HG03103 (cell line): ENCODE results near the gene CDH10.

Experiments
- ATAC-seq: cut with Tn5 transposase; IDR thresholded peaks from one replicate; pipeline ENCODE4 v1.9.1; 2021; ENCODE audit warnings: low read depth; ENCODE audit not compliant: unreplicated experiment

The CDH10 gene

DNA sequence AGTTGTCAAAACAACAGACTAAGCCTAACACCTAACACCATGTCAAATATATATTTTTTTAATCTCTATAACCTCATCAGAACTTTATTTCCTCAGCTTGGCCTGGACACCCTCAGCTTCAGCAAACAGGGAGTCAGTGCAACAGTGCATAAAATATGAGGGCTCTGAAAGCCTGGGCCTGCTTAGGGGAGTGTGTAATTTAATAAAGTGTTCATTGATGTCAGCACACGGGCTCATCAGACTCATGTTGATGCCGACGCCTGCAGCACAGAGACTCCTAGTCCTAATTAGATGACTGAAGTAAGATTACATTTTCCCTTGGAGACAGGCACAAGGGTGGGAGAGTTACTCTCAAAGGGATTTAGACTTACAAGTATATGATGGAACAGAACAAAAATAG is 37.8 kb downstream of the CDH10 start:
- no peak for ATAC-seq

DNA sequence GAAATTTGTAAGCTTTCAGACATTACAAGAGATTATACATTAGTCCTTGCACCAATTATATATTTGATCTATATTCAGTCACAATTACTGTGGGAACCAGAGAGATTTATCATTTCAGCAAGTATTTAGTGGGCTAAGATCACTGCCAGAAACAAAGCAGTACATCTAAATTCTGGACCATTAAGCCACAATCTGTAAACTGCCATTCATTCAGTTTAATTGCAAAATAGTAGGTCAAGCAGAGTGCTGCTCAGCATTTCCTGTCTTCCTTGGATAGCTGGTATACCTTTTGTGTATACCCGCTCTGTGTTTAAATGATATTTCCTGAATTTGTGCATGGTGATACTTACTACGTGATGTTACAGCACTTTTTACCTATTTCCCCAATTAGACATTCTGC is 42.6 kb downstream of the CDH10 start:
- no peak for ATAC-seq

DNA sequence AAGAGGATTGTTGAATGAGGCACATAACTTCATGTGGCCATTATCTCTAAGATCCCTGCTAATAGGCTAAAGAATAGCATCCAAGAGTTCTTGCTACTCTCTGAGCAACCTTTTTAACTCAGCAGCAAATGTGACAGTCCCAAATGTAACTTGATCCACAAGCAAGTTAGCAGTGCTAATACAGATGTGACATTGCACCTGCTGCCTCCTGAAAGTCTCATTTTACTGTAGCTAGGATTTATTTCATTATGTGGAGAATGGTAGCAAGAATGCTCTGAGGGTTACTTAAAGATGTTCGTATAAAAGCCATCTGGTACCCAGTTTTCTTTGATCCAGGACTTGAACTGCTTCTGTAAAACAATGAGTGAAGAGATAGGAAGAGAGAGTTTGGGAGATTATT is 45.8 kb downstream of the CDH10 start:
- no peak for ATAC-seq

GRCh38 chr5:24595329-24595728 is 49.4 kb downstream of the CDH10 start:
- no peak for ATAC-seq

- ATAC-seq: no peak
Measured at GRCh38 chr5:24591426-24591825, 53.4 kb downstream of the CDH10 start.

DNA sequence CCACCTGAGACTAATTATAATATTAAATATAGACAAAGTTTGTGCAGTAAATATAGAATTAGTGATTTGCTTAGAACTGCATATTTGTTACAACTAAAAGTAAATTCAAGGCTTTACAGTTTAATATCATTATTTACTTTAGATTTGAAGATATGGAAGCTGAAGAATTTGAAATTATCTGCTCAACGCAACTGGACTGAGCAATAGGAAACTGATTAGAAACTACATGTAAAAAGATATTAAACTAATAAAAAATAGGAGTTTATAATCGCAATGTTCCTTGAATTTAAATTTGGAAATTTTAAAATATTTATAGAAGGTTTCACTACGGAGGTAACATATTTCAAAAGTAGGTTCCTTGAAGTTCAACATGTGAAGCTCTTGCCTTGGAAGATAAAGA is 55.2 kb downstream of the CDH10 start:
- no peak for ATAC-seq

GRCh38 chr5:24585751-24586150 is 59.0 kb downstream of the CDH10 start:
- no peak for ATAC-seq

- ATAC-seq: no peak
Measured at GRCh38 chr5:24571302-24571701, 73.5 kb downstream of the CDH10 start.

GRCh38 chr5:24566933-24567332 is 77.8 kb downstream of the CDH10 start:
- no peak for ATAC-seq

DNA sequence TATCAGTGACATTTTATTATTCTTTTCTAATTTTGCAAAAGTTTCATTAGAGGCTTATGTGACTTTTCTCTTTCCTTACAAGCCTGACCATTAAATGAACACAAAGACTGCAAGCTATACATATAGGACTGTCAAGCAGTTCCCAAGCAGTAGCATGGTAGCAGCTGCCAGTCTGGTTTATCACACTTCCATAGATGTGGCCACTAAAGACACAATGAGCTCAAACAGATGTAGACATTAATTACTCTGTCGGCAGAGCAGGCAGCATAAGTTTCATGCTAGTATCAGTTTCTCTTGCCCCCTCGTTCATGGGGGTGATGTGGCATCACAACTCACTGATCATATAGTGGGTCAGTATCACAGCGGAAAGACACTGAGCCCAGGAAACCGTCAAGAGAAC is 89.5 kb downstream of the CDH10 start:
- no peak for ATAC-seq

DNA sequence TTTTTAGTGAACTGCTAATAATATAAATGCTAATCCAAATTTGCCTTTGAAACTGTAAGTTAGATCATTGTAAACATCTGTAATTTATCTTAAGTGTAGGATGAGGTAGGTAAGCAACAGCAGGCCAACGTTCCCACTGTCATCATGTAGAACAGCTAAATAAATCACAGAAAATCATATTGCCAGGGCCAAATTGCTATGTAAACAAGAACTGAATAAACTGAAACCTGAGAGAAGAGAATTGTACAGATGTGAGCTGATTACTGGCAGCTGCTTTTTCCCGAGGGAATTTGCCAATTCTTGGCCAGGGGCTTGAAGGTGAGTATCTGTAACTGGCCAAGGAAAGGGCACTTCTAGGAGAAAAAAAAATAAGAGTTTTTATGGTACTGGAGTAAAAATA is 97.6 kb downstream of the CDH10 start:
- no peak for ATAC-seq

GRCh38 chr5:24539613-24540012 is 105.2 kb downstream of the CDH10 start:
- no peak for ATAC-seq

DNA sequence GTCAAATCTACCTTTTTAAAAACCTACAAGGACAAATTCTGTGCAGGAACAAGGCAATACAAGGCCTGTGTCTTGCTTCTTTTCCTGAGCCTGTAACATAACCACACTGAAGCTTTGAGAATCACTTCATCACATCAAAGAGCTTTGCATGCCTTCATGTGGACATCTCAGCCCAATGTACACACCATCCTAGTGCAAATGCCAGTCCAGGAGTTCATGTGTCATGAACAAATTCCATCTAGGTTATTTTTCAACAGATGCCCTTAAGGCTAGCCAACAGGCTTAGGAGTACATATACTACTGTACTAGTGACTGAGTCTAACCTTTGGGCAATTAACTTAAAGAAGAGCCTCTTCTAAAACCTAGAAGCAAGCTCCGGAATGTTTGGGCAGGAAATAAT is 106.4 kb downstream of the CDH10 start:
- no peak for ATAC-seq

GRCh38 chr5:24535646-24536045 is 109.1 kb downstream of the CDH10 start:
- ATAC-seq: no peak

- no peak for ATAC-seq
Measured at GRCh38 chr5:24530906-24531305, 113.9 kb downstream of the CDH10 start.

- no peak for ATAC-seq
Measured at GRCh38 chr5:24525414-24525813, 119.4 kb downstream of the CDH10 start.

GRCh38 chr5:24512423-24512822 is 132.4 kb downstream of the CDH10 start:
- ATAC-seq: no peak

- ATAC-seq: no peak
Measured at GRCh38 chr5:24510523-24510988, 134.2 kb downstream of the CDH10 start.

DNA sequence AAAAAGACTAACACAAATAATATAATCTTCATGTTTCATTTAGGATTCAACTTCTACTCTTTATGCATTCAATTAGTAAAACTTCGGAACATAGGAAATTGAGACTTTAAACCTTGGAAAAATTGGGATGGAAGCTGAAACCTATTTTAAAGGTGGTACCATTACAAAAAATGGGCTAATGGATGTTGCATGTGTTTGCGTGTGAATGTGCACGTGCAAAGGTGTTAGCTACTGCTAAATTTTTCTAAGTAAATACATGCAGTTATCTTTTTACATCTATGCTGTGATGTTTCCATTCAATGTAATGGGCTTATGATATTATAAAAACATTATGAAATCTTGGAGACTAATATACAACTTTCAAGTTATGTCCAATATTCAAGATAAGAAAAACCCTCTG is 134.8 kb downstream of the CDH10 start:
- ATAC-seq: no peak

- no peak for ATAC-seq
Measured at GRCh38 chr5:24505258-24505657, 139.5 kb downstream of the CDH10 start.

DNA sequence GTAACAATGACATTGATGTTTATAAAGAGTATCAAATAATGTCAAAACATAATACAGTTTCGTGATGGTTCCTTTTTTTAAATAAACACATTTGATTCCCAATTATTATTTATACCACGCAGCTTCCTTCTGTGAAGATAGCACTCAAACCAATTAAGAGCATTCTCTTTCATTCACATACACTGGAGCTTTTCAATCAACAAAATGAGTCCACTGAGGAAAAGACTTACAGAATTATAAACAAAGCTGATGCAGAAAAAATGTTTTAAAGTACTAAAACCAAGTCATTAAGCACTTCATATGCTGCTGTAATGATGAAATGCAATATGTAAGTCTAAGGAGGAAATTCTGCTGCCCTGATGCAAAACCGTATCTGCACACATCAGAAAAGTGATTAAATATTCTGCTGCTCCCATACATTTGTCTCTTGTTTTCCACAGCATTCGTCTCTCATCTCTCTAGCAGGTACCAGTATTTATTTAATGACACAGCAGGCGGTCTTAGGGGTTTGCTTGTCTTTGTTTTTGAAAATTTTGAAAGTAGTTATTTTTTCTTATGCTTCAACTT is 147.1 kb downstream of the CDH10 start:
- ATAC-seq: no peak

DNA sequence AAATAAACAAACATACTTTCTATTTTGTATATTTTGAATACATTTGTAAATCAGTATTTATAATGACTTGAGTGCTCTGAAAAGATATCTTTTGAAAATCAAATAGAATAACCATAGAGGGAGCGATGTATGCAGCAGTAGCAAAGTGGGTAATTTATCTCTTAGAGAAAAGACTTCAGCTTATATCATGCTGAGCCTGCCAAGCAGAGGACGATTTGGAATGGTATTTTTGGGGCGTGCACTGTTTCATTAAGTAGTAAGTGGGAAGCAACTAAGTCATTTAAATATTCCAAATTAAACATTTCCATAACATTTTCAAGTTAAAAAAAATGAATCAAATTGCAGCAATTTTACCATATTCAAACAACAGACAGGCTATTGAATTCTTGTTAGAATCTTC is 147.6 kb downstream of the CDH10 start:
- no peak for ATAC-seq

GRCh38 chr5:24496268-24496667 is 148.5 kb downstream of the CDH10 start:
- ATAC-seq: no peak
